ENCODE measurements around the gene DCAF5. TPM values are rescaled to one million over a fixed set of nuclear protein-coding genes. Genes with fewer than 3 reads are reported as not detected.

DCAF5 gene
- total and polyA plus RNA-seq, 2 of the 8 experiments (the other 6 are each of a cell fraction or from before 2014, with no cell fraction given), result 24.3 to 31.0 TPM

DNA sequence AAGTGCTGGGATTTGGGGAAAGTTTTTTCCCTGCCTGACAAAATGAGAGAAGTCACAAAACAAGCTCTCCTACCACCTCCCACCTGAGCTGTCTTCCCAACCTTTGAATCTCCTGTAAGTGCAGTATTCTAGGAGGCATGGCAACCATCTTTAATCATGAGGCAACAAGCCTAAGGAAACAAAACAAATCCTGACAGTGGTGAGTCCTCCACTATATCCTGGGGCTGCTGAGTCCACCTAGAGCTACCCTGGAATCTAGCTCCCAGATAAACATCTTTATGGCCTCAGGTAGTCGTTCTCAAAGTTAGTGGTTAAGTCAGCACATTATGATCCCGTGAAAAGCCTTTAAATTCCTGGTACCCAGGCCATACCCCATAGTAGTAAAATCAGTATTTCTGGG is 151.5 kb downstream of the DCAF5 start:
- no peak overlapping the region for H2BK12ac ChIP-seq (ENCODE audit: low read depth, low read length)
- H2BK15ac ChIP-seq (ENCODE audit: low read length), result no peak overlapping the region
- no peak overlapping the region for H3K9ac ChIP-seq (replicated peaks in 1 of 4; ENCODE audit: extremely low read depth in 1 of 4, low read depth in 3 of 4, low read length in 3 of 4)
- H2BK120ac ChIP-seq (replicated peaks; ENCODE audit: low read depth, low read length), result no peak overlapping the region
- FAIRE-seq (no peak), DNase-seq (ENCODE audit: low read depth in 1 of 2, low spot score in 2 of 2) (no peak)
- no peak overlapping the region for H3K4me2 ChIP-seq (ENCODE audit: insufficient read depth in 1 of 2, low read depth in 2 of 2, low read length in 2 of 2)
- H4K91ac ChIP-seq (replicated peaks; ENCODE audit: insufficient read length, low read length), result no peak overlapping the region
- no peak overlapping the region for H3K27ac ChIP-seq (ENCODE audit: low read depth, low read length)
- no peaks in the 10 kb centered on the region for H3K36me3 ChIP-seq (ENCODE audit: control insufficient read depth in 2 of 4, insufficient read depth in 4 of 4, low read length in 3 of 4)
- WGBS, 2 experiments (ENCODE audit: extremely low coverage in 1 of 2, insufficient coverage in 1 of 2, insufficient read length in 1 of 2, insufficient replicate concordance in 2 of 2, low coverage in 1 of 2, low lambda C conversion rate in 2 of 2, missing lambda C conversion rate in 1 of 2), result 91% methylated on average over 2 of the region's 2 CpGs; no CpG with 5 or more reads in 1 of the 2 experiments
- no peak overlapping the region for H3K4me3 ChIP-seq (ENCODE audit: extremely low read depth in 1 of 4, insufficient read depth in 2 of 4, low read depth in 3 of 4, low read length in 4 of 4)
- no peak overlapping the region for H4K5ac ChIP-seq (ENCODE audit: insufficient read length, low read depth, low read length)
- H3K4me1 ChIP-seq (replicated peaks in 1 of 4; ENCODE audit: control insufficient read depth in 3 of 4, insufficient read depth in 4 of 4, low read length in 3 of 4), result peaks cover 3 to 18% (median 15%) of the 10 kb centered on the region in 4 experiments
- H3K23ac ChIP-seq (ENCODE audit: insufficient read length), result no peak overlapping the region
- no peak overlapping the region for H2BK5ac ChIP-seq (ENCODE audit: low read depth, low read length)
- CTCF ChIA-PET (ENCODE audit: partially characterized antibody), result interaction anchor here (0.6 to 4.8 kb wide), 15 partner anchors 11 to 117 kb away, joined by 3 to 24 read pairs (median 5); no protein-coding TSS in a partner anchor
- no peaks in the 10 kb centered on the region for H3K27me3 ChIP-seq (replicated peaks in 1 of 4; ENCODE audit: control insufficient read depth in 3 of 4, extremely low read depth in 1 of 4, insufficient read depth in 3 of 4, low read length in 3 of 4)
- POLR2A ChIA-PET (ENCODE audit: partially characterized antibody), result interaction anchor here (0.9 to 2.5 kb wide), 3 partner anchors 21 to 89 kb away, joined by 3 to 12 read pairs (median 4); no protein-coding TSS in a partner anchor
- H3K14ac ChIP-seq (ENCODE audit: insufficient read length), result no peak overlapping the region
- no peak overlapping the region for H2BK20ac ChIP-seq (ENCODE audit: low read length)
- H3K56ac ChIP-seq (replicated peaks; ENCODE audit: insufficient read length, low read depth, low read length), result no peak overlapping the region
- TF ChIP-seq, protein P1, sequence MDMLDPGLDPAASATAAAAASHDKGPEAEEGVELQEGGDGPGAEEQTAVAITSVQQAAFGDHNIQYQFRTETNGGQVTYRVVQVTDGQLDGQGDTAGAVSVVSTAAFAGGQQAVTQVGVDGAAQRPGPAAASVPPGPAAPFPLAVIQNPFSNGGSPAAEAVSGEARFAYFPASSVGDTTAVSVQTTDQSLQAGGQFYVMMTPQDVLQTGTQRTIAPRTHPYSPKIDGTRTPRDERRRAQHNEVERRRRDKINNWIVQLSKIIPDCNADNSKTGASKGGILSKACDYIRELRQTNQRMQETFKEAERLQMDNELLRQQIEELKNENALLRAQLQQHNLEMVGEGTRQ (IDR thresholded peaks at IDR 0.05; ENCODE audit: low read length), result no peak
- TF ChIP-seq, protein P2, sequence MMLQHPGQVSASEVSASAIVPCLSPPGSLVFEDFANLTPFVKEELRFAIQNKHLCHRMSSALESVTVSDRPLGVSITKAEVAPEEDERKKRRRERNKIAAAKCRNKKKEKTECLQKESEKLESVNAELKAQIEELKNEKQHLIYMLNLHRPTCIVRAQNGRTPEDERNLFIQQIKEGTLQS (IDR thresholded peaks at IDR 0.05; ENCODE audit: insufficient read depth, low read depth, low read length), result no peak
- TF ChIP-seq SP1 (IDR thresholded peaks at IDR 0.05; ENCODE audit: low read depth, low read length) (no peak), POU5F1 (IDR thresholded peaks at IDR 0.05; ENCODE audit: low read depth, low read length) (no peak), JUND (IDR thresholded peaks at IDR 0.05; ENCODE audit: low read length) (no peak), POLR2A (IDR thresholded peaks at IDR 0.05; ENCODE audit: control extremely low read depth in 1 of 2, low read depth in 2 of 2, low read length in 2 of 2) (no peak)
- no peaks in the 10 kb centered on the region; the same call in 1 of the 2 replicates for H3K23me2 ChIP-seq (ENCODE audit: low read depth, low read length)
- H3K4ac ChIP-seq (replicated peaks; ENCODE audit: insufficient read length, low read depth, low read length), result peak overlapping the region; percentile 58
- H4K8ac ChIP-seq (ENCODE audit: extremely low read depth, insufficient read depth, low read length), result no peak overlapping the region
- no peaks in the 10 kb centered on the region for H3K79me1 ChIP-seq (ENCODE audit: low read depth, low read length)
- no peaks in the 10 kb centered on the region for H3K79me2 ChIP-seq (ENCODE audit: control insufficient read depth in 1 of 2, insufficient read depth in 2 of 2, low read length in 2 of 2)
- no peak overlapping the region for H2AFZ ChIP-seq (ENCODE audit: low read length)
- no peak overlapping the region for H2AK5ac ChIP-seq (ENCODE audit: low read depth, low read length)
- H3K18ac ChIP-seq (ENCODE audit: extremely low read depth, low read length), result no peak overlapping the region
- H4K20me1 ChIP-seq (replicated peaks in 1 of 2; ENCODE audit: control insufficient read depth in 1 of 2, insufficient read depth in 2 of 2, low read length in 2 of 2), result no peaks in the 10 kb centered on the region
- H3K9me3 ChIP-seq (ENCODE audit: insufficient read depth in 2 of 2, low read depth in 1 of 2, low read length in 1 of 2), result no peaks in the 10 kb centered on the region
